GM19099 (cell line): ENCODE results near the gene CNGA1.

ENCODE experiments used
- POLR2A ChIP-seq: IDR thresholded peaks from 3 replicates; pipeline ENCODE4 v1.6.1; 2011; ENCODE audit warnings: low read depth; ENCODE audit not compliant: insufficient read length; ENCODE audit errors: extremely low read depth

The CNGA1 gene

GRCh38 chr4:48037117-48037462 is 20.6 kb upstream of the CNGA1 start:
- no peak for TF ChIP-seq POLR2A

DNA sequence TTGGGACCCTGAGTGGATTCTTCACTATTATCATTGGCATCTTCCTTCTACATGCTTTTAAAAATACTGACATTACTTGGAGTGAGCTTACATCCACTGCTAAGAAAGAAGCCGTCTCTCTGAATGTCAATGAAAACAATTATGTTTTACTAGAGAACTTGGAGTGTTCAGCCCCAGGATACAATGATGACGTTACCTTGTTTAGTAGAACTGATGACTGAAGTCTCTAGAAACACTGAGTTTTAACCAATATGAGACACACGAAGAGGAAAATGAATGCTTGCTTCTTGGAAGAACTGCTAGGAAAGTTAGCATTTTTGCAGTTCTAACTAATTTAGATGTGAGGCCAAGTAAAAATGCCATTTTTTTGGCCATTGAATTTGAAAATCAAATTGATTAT is 19.5 kb upstream of the CNGA1 start:
- TF ChIP-seq POLR2A: no peak

DNA sequence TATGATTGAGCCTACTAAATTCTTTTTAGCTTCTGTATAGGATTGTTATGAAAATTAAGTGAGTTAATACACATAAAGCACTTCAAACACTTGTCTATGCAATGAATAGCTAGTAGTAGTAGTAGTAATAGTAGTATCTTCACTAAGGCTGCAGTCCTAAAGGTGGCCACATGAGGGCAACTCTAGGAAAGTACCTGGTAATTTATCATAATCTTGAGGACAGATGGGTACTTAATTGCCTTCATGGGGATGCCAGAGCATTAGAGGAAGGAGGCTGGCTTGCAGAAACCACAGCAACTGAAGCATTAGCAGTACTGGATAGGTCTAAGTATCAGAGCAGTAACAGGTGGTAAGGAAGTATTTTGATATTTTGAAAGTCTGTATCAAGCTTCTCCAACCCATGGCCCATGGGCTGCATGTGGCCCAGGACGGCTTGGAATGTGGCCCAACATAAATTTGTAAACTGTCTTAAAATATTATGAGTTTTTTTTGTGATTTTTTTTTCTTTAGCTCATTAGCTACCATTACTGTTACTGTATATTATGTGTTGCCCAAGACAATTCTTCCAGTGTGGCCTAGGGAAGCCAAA is 17.4 kb upstream of the CNGA1 start:
- no peak for TF ChIP-seq POLR2A

- no peak for TF ChIP-seq POLR2A
Measured at GRCh38 chr4:48033412-48033811, 16.9 kb upstream of the CNGA1 start.

GRCh38 chr4:48032721-48033120 is 16.2 kb upstream of the CNGA1 start:
- no peak for TF ChIP-seq POLR2A

GRCh38 chr4:48031802-48032525 is 15.5 kb upstream of the CNGA1 start:
- TF ChIP-seq POLR2A: no peak

- no peak for TF ChIP-seq POLR2A
Measured at GRCh38 chr4:48030470-48030869, 14.0 kb upstream of the CNGA1 start.

- no peak for TF ChIP-seq POLR2A
Measured at GRCh38 chr4:48028696-48029095, 12.2 kb upstream of the CNGA1 start.

DNA sequence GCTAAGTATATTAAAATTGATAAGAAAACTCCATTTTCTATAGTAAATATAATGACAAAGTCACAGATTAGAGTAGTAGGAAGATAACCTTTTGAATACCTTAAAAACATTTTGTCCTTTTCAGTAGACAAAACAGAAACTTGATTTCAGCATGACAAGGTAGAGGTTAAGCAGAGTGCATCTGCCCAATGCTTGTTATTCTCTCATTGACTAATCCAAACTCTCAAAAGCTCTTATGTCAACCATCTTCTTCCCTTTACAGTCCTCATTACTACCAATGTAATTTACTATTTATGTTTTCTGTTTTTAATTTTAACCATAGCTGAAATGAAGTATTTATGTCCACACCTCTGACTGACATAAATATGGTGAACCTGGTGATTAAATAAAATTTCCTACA is 11.2 kb upstream of the CNGA1 start:
- no peak for TF ChIP-seq POLR2A

GRCh38 chr4:48025005-48025404 is 8.5 kb upstream of the CNGA1 start:
- no peak for TF ChIP-seq POLR2A

DNA sequence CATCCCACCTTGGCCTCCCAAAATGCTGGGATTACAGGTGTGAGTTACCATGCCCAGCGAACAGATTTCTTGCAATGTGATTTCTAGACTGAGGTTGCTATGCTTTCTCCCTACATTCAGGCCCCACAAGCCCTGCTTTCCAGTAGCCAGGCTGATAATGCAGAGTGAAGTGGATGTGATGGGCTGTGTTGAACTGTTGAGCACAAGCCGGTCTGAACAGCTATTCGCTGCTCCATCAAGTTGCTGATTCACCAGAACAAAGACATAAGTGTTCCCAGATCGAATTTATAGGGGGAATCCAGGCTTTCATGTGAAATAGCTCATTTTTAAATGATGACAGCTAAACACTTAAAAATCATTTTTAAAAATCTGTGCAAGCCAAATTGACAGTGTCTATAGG is 8.0 kb upstream of the CNGA1 start:
- TF ChIP-seq POLR2A: no peak

DNA sequence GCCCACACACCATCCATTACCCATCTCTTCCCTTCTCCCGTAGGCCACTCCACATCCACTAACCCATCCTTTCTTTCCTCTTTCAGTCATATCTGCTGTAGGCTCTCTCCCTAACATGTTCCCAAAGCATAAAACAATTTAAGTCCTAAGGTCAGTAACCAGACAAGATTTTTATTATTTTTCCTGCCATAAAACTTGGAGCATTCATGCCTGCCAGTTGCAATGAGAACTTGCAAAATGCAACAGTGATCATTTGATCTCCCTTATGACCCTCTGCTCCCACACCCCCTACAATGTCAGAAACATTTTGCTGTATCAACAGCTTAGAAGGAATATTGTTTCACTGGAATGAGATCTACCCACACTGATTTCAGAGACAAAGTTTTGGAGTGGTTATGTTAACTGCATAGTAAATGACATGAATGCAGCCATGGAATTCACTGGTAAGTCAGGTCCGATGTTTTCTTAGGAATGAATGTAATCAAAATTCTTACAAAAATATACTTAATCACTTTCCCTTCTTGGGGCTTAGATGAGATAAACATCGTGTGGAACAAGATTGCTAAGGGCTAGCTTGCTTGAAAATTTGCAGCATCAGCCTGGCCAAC is 5.8 kb upstream of the CNGA1 start:
- TF ChIP-seq POLR2A: no peak

GRCh38 chr4:48021100-48021499 is 4.6 kb upstream of the CNGA1 start:
- TF ChIP-seq POLR2A: no peak

GRCh38 chr4:48018112-48018511 is 1.6 kb upstream of the CNGA1 start:
- TF ChIP-seq POLR2A: no peak

DNA sequence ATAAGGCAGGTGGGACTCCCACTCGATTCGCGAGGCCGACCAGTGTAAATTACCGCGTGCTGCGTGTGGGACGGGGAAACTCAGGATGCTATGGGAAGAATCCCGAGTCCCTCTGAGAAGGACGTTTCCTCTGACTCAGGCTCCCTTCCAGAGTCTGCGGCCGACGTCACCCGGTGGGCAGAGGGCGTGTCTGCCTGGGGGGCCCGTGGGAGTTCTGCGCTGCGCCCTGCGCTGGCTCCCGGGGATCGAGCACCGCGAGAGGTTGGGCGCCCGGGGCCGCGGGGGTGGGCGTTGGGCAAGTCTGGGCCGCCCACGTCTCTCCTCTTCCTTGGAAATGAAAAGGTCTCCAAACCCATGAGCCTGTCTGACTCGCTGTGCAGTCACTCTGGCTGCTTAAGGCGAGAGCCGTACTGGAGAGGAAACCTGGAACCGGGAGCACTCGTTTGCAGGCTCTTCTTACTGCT is 659 bp upstream of the CNGA1 start:
- no peak for TF ChIP-seq POLR2A

- no peak for TF ChIP-seq POLR2A
Measured at GRCh38 chr4:48015678-48016077, 803 bp downstream of the CNGA1 start.

- TF ChIP-seq POLR2A: no peak
Measured at GRCh38 chr4:48015216-48015615, 1.3 kb downstream of the CNGA1 start.

DNA sequence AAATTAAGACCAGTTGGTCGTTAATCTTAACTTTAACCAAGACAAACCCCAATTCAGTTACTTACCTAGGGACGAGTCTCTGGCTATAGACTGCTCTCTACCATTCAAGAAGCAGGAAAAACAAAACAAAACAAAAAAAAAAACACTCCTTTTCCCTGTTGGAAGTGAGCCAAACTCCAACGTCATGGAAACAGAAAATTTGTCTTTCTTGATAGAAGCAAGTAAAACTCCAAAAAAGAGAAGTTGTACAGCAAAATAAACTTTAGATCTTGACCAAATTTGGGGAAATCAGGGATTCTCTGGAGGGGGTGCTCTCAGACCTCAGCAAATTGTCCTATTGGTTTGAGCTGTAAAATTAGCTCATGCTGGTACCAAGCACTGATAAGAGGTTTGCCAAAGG is 3.7 kb downstream of the CNGA1 start:
- no peak for TF ChIP-seq POLR2A
